Measurements from ENCODE around the gene AMZ1.
A peak's percentile ranks its signal among the peaks of the same experiment; 100 is the strongest.
"Not testable (repeated sequence)": the region's sequence is repeated elsewhere in the genome, so short reads cannot be mapped to it uniquely, and the experiment has no call there.

The AMZ1 gene

DNA sequence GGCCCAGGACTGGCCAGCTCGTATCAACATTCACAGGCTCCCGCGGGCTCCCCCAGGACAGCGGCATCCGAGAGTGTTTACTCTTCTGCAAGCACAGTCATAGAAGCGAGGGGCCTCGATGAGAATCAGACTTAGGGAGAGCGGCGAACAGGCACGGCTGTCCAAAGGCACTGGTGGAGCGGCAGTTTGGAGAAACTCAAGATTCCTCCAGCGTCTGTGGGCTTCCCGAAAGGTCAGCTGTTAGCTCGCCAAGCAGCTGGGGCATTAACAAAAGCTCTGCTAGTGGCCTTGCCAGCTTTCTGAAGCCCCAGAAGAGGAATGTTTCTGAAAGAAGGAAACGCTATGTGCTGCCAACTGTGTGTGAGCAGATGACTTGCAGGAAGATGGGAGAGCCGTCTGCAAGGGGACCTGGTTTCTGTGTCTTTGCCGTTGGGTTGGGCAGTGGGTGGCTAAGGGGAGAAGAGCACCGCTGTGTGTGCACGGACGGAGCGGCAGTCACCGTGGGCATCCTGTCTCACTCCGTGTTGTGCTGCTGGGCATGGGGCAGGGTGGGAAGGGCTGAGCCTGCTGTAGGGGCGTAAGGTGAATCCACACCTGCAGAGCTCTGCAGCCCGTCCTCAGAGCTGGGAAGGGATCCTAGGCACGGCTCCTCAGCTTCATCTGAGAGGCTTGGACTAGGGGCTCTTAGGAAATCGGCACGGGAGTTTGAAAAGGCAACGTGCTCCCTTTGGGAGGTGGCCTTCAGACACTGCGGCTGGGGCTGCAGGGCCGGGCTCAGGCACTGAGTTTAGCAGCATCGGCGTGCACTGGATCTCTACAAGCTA lies 42.1 kb downstream of the AMZ1 start:
- DNase-seq: no peak

DNA sequence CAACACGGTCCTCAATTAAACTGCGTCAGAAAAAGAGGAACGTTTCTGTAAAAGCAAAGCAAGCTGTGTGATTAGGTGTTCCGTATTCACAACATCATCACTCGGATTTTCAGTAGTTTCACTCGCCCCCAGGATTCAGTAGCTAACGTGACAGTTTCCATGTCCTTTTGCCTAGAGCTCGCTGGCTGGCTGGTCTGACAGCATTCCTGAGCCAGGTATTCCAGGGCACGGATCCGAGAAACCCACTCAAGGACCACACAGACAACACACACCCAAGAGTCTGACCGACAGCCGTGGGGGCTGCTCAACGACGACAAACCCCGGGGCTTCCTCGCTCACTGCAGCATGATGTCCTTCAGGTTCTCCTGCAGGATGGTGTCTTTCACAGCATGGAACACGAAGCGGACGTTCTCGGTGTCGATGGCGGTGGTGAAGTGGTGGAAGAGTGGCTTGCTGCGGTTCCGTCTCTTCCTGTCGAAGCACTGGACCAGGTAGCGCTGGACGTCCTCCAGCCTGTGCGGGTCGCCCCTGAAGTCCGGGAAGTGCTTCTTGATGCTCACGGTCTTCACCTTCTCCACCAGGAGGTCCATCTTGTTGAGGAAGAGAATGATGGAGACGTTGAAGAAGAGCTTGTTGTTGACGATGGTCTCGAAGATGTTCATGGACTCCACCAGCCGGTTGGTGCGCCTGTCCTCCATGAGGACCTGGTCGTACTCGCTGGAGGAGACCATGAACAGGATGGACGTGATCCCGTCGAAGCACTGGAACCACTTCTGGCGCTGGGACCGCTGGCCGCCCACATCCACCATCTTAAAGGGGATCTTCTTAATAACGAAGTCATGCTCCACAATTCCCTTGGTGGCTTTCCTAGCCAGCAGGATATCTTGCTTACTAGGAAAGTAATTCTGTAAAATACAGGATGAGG lies 43.1 kb downstream of the AMZ1 start:
- no peak for DNase-seq

DNA sequence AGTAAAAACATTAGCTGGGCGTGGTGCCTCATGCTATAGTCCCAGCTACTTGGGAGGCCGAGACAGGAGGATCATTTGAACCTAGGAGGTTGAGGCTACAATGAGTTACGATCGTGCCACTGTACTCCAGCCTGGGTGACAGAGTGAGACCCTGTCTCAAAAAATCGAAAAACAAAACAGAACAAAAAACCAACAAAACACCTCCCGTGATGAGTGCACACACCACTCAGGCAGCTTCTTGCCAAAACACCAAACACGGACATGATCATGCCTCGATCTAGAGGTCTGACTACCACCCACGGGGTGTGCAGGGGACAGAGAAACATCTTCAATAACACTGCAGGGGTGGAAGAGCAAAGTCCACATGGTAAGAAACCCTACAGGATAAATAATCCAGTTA lies 44.4 kb downstream of the AMZ1 start:
- DNase-seq: no peak

DNA sequence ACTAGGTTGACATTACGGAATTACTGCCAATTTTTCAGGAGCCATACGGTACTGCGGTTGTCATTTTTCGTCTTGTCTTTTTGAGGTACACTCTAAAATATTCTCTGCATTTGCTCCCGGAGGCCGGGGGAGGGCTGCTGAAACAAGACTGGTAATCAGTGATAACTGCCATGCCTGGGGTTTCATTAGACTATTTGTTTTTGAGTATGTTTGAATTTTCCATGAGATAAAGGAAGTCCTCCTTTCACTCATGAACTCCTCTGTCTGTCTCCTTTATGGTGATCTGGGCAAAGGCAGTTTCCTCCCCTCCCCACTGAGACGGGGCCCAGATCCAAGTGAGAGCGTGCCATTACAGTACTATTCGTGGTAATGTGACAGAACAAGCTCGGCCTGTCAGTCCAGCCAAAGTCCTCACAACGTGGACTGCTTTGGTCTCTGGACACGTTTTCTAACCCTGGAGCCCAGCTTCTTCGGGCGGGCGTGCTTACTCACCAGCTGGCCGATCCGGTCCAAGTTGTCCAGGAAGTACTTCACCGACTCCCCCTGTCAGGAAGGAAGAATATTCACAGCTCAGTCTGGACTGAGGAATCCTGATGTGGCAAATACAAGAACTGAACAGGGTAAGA lies 45.1 kb downstream of the AMZ1 start:
- DNase-seq: no peak

DNA sequence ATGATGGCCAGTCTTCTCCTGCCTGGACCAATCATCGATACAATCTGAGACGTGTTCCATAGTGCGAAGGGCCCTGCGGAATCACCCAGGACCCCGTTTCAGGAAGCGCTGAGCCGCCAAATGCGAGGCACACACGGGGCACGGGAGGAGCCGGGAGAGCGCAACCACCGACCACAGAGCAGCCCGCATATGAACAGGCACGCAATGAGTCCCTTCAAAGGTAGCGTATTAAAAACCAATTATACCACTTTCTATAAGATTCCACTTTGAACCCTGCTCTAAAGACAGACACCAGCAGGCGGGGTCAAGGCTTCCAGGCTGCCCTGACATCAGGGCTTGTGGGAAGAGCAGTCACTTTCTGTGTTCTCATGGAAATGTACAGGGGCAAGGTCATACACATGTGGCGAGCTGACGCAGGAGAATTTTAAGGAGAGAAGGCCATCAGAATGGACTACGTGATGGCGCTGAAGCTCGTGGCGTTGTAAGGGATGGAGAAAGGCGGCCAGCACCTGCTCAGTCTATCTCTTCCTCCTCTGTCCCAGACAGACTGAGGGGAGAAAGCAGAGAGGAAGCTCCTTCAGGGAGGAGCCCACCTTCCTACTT lies 46.2 kb downstream of the AMZ1 start:
- DNase-seq: no peak

DNA sequence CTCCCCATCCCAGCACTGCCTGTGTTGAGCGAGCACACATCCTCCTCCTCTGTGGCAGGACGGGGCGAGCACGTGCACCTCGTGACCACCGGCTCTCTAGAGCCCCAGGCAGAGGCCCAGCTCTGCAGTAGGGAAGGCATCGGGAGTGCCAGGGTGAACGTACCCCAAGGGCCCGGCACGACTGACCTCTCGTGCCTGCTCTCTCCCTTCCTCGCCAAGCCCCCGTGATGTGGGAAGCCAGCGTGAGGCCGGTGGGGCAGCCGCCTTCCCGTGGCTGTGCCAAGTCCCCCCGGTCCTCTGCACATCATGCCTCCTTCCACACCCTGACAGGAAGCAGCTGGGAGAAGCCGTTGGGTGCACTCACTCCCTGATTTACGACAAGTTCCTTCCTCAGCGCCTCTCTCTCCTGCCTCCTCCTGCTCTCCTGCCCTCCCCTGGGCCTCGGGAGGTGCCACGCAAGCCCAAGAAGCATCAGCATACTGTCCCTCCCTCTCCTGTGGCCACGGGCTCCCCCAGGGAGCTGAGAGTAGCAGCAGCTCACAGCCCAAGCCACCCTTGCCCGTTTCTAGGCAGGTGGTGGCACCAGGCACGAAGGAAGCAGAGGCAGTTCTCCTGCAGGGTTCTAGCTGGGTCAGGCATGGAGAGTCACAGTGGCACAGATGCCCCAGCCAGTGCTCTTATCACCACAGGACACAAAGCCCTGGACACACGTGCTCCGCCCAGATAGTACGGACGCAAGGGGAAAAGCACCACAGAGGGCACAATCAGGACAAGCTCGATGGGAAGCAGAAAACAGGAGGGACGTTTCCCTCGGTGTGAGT lies 47.0 kb downstream of the AMZ1 start:
- peak; percentile 68 to 81 for DNase-seq

DNA sequence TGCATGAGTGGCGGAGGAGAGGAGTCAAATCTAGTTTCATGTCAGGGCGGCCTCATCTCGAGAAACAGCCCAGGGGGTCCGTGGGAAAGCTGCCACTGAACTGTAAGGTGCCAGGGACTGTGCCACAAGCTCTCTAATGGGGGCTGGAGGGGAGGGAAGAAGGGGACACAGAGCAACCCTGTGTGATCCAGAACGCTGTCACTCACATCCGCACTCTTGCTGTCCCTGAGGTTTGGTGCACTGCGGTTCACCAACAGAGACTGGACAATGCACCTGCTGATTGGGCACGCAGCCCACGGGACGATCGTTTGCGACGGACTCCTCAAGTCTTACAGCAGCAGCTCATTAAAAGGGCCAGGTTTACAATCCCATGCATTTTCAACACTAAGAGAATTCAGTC lies 47.7 kb downstream of the AMZ1 start:
- DNase-seq: no peak

DNA sequence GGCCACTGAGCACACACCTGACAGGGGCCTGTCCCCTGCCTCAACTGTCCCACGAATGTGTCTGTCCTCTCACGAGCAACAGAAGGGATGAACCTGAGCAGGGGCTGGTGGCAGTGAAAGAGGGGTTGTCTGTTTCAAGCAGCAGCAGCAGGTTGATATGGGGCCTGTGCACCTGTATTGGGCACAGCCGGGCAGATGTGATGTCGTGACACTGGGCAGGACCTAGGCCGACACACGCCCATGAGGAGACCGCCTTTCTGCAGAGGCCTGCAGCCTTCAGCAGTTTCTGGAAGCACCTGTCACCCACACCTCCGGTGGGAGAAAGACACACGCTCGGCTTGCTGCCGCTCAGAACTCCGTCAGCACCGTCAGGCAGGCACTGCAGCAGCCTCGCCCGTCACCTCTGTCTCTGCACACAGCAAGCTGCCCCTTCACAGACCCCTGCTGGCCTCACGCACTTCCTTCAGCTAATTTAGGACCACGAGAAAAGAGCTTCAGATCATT lies 48.5 kb downstream of the AMZ1 start:
- no peak for DNase-seq

DNA sequence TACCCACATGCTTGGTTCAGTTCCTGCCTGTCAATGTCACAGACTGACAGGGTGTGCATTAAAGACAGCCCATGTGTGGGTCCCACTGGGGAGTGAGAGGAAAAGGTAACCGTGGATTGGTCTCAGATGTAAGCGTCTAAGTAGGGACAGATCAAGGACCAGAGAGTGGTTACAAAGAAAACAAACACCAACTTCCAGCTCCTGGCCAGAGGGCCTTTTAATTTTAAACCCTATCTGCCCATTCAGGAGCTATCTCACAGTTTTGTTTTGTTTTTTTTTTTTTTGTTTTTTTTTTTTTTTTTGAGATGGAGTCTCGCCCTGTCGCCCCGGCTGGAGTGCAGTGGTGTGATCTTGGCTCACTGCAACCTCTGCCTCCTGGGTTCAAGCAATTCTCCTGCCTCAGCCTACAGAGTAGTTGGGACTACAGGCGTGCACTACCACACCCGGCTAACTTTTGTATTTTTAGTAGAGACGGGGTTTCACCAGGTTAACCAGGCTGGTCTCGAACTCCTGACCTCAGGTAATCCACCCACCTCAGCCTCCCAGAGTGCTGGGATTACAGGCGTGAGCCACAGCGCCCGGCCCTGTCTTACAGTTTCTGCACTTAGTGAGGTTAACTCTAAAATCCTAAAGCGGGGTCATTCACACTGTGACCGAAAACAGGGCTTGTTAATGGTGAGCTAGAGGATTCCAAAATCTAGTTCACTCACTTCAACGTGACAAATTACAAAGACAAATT lies 49.2 kb downstream of the AMZ1 start:
- not testable (repeated sequence) for DNase-seq

DNA sequence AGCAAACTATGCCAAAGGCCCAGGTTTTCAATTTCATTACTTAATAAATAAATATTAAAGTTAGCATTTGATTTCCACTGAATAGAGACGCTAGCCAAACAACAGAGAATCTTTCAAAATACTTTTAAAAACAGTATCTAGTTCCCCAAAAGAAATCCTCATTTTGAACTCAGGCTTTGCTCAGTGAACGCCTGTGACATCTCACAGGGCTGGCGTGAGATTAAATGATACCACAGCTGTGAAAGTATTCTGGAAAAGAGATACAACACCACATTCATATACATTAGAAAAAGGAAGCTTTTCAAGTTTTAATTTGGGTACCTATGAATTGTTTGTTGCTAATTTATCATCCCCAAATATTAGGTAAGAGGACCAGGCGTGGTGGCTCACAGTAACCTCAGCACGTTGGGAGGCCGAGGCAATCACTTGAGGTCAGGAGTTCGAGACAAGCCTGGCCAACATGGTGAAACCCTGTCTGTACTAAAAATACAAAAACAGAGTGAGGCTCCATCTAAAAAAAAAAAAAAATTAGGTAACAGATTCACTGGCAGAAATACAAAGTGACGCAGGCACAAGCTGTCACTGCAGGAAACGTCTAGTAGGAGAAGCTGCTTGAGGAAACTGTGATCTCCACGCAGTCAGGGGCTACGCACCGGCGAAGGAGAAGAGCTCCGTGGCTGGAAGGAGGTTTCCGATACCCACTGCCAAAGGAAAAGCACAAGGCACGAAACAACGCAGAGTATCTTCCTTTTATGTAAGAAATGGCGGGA lies 50.0 kb downstream of the AMZ1 start:
- no peak for DNase-seq

DNA sequence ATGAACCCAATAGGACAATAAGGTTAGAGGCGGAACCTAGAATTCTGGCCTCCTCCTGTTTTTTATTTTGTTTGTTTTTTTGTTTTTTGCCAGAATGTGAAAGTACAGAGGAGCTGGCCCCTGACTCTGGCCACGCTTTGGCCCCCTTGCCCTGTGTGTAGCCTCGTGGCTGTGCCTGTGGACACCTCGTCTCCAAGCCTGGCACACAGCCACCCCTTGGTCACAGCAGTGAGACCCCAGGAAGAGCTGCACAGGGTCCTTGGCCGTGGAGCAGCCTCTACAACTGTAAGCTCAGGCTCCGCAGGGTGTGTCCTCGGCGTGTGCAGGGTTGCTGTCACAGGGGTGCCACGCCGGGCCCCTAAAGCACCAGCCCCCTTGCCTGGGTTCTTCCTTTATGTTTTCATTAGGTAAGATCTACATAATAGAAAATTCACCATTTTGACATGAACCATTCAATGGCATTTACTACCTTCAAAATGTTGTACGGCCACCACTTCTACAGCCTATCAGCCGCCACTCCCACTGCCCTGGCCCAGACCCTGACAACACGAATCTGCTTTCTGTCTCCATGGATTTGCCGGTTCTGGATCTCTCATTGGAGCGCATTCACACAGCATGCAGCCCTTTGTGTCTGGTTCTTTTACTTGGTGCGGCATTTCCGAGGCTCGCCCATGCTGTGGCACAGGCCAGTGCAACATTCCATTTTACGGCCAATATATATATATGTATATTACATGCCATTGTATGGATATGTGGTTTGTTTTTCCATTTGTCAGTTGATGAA lies 51.0 kb downstream of the AMZ1 start:
- DNase-seq: no peak

DNA sequence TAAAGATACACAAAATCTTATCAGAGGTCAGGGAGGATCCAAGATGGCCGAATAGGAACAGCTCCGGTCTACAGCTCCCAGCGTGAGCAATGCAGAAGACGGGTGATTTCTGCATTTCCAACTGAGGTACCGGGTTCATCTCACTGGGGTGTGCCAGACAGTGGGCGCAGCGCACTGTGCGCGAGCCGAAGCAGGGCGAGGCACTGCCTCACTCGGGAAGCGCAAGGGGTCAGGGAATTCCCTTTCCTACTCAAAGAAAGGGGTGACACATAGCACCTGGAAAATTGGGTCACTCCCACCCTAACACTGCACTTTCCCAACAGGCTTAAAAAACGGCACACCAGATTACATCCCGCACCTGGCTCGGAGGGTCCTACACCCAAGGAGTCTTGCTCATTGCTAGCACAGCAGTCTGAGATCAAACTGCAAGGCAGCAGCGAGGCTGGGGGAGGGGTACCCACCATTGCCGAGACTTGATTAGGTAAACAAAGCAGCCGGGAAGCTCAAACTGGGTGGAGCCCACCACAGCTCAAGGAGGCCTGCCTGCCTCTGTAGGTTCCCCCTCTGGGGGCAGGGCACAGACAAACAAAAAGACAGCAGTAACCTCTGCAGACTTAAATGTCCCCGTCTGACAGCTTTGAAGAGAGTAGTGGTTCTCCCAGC lies 55.7 kb downstream of the AMZ1 start:
- DNase-seq: not testable (repeated sequence)

DNA sequence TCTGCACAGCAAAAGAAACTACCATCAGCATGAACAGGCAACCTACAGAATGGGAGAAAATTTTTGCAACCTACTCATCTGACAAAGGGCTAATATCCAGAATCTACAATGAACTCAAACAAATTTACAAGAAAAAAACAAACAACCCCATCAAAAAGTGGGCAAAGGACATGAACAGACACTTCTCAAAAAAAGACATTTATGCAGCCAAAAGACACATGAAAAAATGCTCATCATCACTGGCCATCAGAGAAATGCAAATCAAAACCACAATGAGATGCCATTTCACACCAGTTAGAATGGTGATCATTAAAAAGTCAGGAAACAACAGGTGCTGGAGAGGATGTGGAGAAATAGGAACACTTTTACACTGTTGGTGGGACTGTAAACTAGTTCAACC lies 60.7 kb downstream of the AMZ1 start:
- not testable (repeated sequence) for DNase-seq

DNA sequence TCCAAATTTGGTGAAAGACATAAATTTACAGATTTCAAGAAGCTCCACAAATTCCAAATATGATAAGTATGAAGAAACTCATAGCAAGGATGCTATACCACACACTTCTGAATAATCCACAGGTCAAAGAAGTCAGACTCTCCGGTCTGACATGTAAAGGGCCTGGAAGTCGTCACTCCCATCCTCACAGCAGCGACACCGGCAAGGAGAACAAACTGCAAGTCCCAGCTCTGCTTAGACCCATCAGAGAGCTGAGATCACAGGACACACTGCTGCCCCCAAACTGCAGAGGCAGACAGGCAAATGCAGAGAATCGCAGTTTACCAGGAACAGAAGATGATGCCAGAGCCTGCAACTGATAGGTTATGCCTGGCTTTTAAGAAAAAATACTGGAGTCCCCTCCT lies 62.0 kb downstream of the AMZ1 start:
- DNase-seq: no peak

DNA sequence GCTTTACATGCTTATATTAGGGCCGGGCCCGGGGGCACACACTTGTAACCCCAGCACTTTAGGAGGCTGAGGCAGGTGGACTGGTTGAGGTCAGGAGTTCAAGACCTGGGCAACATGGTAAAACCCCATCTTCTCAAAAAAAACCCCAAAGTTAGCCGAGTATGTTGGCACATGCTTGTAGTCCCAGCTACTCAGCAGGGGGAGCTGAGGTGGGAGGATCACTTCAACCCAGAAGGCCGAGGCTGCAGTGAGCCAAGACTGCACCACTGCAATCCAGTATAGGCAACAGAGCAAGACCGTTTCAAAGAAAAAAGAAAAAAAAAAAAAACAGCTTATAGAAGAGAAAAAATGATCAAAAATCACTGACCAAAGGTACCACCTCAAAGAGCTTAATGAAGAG lies 63.1 kb downstream of the AMZ1 start:
- no peak for DNase-seq

DNA sequence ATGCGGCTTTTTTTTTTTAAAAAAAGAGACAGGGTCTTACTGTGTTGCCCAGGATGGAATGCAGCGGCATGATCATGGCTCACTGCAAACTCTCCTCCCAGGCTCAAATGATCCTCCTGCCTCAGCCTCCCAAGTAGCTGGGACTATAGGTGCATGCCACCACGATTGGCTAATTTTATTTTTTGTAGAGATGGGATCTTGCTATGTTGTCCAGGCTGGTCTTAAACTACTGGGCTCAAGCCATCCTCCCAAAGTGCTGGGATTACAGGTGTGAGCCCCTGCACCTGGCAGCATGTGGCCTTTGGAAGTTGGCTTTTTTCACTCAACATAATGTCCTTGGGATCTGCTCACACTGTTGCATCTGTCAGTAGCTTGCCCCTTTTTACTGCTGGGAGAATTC lies 65.1 kb downstream of the AMZ1 start:
- no peak for DNase-seq

DNA sequence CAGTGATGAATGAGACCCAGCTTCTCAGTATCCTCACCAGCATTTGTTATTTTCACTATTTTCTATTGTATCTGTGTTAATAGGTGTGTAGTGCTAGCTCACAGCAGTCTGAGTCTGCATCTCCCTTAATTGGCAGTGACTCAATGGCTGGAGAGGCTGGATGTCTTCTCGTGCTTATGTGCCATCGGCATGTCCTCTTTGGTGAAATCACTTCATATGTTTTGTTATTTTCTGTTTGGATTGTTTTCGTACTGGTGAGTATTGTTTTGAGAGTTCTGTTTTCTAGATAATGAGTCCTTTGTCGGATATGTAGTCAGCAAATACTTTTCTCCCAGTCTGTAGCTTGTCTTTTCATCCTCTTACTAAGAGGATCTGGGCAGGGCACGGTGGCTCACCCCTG lies 66.1 kb downstream of the AMZ1 start:
- DNase-seq: no peak

DNA sequence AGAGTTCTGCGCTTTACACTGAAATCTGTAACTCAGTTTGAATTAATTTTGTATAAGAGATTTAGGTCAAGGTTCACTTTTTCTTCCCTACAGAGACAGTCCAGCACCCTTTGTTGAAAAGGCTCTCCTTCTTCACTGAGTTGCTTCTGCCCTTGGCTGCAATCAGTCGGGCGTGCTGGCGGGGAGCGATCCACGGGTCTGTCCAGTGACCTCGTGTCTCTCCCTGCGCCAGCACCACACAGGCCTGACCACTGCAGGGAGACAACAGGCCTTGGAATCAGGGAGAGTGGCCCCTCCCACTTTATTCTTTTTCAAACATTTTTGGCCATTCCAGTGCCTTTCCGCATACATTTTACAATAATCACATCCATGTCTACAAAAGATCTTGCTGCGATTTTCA lies 66.9 kb downstream of the AMZ1 start:
- DNase-seq: no peak

DNA sequence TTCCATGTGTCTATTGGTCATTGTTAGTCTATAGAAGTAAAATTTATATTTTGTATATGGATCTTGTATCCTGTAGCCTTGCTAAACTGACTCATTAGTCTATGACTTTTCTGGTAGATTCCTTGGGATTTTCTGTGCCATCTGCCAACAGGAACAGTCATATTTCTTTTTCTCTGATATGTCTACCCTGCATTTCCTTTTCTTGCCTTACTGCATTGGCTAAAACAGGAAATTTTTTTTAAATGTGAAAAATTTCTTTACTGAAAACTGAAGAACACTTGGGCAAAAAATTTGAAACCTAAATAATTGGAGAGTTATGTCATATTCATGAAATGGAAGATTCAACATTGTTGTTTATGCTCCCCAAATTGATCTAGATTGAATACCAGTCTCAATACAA lies 67.5 kb downstream of the AMZ1 start:
- no peak for DNase-seq

Data from AML-193 (cell line).